ENCODE data around the gene QDPR.

The QDPR gene

DNA sequence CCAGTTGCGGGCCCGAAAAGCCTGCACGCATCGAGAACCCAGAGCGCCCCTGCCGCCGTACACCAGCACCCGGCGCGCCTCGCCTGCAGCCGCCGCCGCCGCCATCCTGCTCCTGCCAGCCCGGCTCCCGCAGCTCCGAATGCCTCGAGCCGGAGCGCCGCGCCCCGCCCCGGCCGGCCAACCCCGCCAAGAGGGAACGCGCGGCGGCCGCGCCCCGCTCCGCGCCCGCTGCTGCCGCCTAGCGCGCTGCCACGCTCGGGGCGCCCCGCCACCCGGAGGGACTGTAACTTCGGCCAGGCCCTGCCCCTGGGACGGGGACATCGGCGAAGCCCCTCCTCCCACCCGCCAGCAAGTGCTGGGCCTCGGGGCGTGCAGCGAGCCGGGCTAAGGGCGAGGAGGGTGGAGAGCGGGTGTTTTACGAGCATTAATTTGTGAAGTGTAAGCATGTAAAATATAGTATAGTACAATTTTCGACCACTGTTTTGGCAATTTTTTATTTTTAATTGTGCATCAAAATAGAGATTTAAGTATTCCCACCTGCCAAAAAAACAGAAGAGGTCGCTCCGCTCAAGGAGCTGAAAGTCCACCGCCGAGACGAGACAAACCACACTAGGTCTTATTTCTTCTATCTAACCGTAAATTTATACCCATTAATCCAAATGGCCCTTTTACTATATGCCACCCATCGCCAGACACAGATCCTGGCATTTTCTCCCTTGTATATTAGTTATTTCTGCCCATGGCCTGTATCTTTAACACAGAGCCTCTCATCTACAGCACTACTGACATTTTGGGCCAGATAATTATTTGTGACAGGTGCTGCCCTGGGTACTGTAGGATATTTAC is at the start of gene QDPR:
QDPR (minus strand) TSS at position 141 of the 846 bp plus-strand sequence; CDS start at position 105, 36 bp downstream.
- Histone ChIP-seq H3K27me3 (ENCODE audit: control insufficient read depth, insufficient read depth, low read length) (no peaks in the 10 kb centered on the region), H3K27ac (ENCODE audit: low read depth, low read length) (no peak within 1 kb of the TSS), H3K36me3 (ENCODE audit: control insufficient read depth, insufficient read depth, low read length) (no peaks in the 10 kb centered on the region), H3K9ac (ENCODE audit: low read length) (no peak within 1 kb of the TSS), H3K4me3 (ENCODE audit: low read length) (peak within 1 kb of the TSS; percentile 66), H3K4me1 (ENCODE audit: control insufficient read depth, insufficient read depth, low read length) (peaks cover 5% of the 10 kb centered on the region)

DNA sequence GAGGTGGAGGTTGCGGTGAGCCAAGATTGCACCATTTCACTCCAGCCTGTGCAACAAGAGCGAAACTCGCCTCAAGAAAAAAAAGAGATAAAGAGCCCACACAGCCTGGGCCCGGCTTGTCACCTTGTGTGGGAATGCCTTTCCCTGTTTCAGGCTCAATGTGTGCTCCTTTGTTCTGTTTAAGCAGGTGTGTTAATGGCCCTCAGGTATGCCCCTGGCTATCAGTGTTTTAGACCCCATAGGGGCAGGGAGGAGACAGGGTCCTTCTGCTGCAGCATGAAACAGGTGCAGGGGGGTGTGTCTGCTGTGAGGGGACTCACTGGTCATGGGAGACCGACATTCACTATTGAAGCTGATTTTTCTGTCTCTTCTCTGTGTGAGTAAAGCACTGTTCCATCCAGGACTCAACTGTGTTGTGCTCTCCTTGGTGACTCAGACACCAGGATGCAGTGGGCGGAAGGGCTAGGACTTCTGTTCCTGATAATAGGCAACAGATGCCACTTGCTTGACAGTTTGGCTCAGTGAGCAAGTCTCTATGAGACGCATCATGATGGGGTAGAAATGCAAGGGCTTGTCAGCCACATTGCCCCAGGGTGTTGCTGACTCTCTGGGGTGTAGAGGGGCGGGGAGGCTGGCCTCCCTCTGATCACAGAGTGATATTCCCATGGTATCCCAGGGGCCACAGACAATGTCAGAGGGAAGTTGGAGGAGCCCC is 49.5 kb upstream of the QDPR start:
- H3K27me3 ChIP-seq (ENCODE audit: control insufficient read depth, insufficient read depth, low read length) = no peaks in the 10 kb centered on the region
- no peaks in the 10 kb centered on the region for H3K4me1 ChIP-seq (ENCODE audit: control insufficient read depth, insufficient read depth, low read length)
- H3K4me3 ChIP-seq (ENCODE audit: low read length) = no peak overlapping the region
- no peak overlapping the region for H3K27ac ChIP-seq (ENCODE audit: low read depth, low read length)
- no peaks in the 10 kb centered on the region for H3K36me3 ChIP-seq (ENCODE audit: control insufficient read depth, insufficient read depth, low read length)
- H3K9ac ChIP-seq (ENCODE audit: low read length) = no peak overlapping the region

DNA sequence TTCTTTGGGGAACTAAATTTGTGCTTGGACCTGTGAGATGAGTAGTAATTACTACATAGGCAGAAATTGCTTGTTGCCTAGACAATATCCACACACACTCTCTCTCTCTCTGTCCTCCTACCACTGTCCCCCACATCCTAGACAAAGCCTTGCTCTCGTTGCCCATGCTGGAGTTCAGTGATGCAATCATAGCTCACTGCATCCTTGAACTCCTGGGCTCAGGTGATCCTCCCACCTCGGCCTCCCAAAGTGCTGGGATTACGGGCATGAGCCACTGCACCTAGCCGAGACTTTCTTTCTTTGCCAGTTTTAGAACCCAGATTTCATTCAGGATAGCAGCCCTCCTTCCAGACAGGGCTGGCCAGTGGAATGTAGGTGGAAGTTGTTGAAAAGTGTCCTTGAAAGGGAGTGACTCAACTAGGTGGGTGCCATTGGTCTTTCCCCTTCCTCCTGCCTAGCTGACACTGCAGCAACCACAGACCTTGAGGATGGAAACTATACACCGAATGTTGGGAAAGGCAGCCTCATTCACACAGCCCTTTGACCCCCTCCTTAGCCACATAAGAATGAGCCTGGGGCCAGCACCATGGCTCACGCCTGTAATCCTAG is 48.3 kb upstream of the QDPR start:
- Histone ChIP-seq H3K4me3 (ENCODE audit: low read length) (no peak overlapping the region), H3K36me3 (ENCODE audit: control insufficient read depth, insufficient read depth, low read length) (no peaks in the 10 kb centered on the region), H3K27me3 (ENCODE audit: control insufficient read depth, insufficient read depth, low read length) (no peaks in the 10 kb centered on the region), H3K27ac (ENCODE audit: low read depth, low read length) (no peak overlapping the region), H3K4me1 (ENCODE audit: control insufficient read depth, insufficient read depth, low read length) (no peaks in the 10 kb centered on the region), H3K9ac (ENCODE audit: low read length) (no peak overlapping the region)

DNA sequence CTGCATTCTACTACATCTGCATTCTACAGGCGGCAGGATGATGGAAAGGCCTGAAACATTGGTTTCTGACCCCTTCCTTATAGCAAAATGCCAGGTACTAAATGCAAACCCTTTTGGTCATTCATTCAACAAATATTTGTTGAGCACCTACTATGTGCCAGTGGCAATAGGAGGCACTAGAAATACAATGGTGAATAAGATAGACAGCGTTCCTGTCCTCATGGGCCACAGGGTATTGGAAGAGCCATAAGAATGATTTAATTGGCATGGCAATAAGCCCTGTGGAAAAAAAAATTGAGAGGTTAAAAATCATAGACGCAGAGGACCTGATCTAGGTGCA is 47.8 kb upstream of the QDPR start:
- no peaks in the 10 kb centered on the region for H3K4me1 ChIP-seq (ENCODE audit: control insufficient read depth, insufficient read depth, low read length)
- H3K27ac ChIP-seq (ENCODE audit: low read depth, low read length) = no peak overlapping the region
- no peak overlapping the region for H3K9ac ChIP-seq (ENCODE audit: low read length)
- no peaks in the 10 kb centered on the region for H3K36me3 ChIP-seq (ENCODE audit: control insufficient read depth, insufficient read depth, low read length)
- no peak overlapping the region for H3K4me3 ChIP-seq (ENCODE audit: low read length)
- H3K27me3 ChIP-seq (ENCODE audit: control insufficient read depth, insufficient read depth, low read length) = no peaks in the 10 kb centered on the region

DNA sequence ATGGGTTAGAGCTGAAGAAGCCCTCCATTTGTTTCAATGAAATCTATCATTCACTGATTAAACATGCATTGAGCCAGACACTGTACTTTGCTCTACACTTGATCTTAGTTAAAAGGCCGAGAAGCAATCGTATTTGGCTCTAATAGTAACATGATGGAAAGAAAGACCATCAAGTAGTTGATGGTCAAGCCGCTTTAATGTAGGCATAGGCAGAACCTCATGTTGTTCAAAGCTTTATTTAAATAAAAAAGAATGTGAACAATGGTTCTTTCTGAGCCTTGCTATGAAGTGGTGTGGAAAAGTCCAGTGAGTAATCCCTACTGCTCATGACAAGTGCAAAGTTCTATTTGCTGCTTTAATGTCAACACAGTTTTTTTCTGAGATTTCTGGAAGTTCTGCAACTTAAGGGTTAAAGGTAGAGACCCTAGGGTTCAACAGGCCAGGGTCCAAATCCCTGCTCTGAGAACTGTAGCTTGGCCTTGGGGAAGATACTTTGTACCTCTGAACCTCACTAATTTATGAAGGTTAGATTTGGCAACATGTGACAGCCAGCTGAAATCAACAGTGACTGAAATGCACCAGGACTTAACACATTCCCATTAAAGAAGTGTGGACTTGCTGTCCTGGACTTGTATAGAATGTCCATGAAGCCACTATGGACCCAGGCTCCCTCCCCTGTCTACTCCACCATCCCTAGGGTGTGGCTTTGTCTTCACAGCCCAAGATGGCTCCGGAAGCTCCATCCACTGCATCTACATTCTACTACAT is 47.2 kb upstream of the QDPR start:
- no peaks in the 10 kb centered on the region for H3K36me3 ChIP-seq (ENCODE audit: control insufficient read depth, insufficient read depth, low read length)
- H3K4me1 ChIP-seq (ENCODE audit: control insufficient read depth, insufficient read depth, low read length) = no peaks in the 10 kb centered on the region
- no peak overlapping the region for H3K4me3 ChIP-seq (ENCODE audit: low read length)
- no peaks in the 10 kb centered on the region for H3K27me3 ChIP-seq (ENCODE audit: control insufficient read depth, insufficient read depth, low read length)
- no peak overlapping the region for H3K27ac ChIP-seq (ENCODE audit: low read depth, low read length)
- H3K9ac ChIP-seq (ENCODE audit: low read length) = no peak overlapping the region

DNA sequence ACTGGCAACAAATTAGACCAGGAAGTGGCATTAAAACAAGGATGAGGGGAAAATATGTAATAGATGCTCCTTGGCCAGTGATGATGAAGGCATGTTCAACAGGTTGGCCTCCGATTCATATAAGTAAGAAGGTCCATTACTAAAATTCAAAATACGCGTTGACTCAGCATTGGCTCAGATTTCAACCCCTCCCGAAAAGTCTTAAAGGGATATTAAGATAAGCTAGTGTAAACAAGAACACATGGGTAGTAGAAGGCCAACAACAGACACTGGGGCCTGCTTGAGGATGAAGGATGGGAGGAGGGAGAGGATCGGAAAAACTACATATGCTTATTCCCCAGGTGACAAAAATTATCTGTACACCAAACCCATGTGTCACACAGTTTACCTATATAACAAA is 46.0 kb upstream of the QDPR start:
- Histone ChIP-seq H3K4me3 (ENCODE audit: low read length) (no peak overlapping the region), H3K9ac (ENCODE audit: low read length) (no peak overlapping the region), H3K27me3 (ENCODE audit: control insufficient read depth, insufficient read depth, low read length) (no peaks in the 10 kb centered on the region), H3K27ac (ENCODE audit: low read depth, low read length) (no peak overlapping the region), H3K4me1 (ENCODE audit: control insufficient read depth, insufficient read depth, low read length) (no peaks in the 10 kb centered on the region), H3K36me3 (ENCODE audit: control insufficient read depth, insufficient read depth, low read length) (no peaks in the 10 kb centered on the region)

DNA sequence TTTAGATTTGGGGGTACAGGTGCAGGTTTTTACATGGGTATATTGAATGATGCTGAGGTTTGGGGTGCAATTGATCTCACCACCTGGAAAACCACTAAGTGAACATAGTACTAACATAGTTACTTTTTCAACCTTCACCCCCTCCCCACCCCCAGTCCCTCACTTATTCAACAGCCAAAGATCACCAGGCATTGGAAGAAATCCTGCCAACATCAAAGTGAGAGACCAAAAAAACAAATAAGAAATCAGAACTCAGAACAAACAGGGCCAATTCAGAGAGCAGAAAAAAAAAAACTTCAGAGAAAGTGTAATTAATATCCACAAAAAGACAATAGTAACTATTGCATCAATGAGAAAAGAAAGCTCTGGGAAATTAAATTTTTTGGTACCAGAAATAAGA is 44.6 kb upstream of the QDPR start:
- Histone ChIP-seq H3K27me3 (ENCODE audit: control insufficient read depth, insufficient read depth, low read length) (no peaks in the 10 kb centered on the region), H3K4me1 (ENCODE audit: control insufficient read depth, insufficient read depth, low read length) (no peaks in the 10 kb centered on the region), H3K27ac (ENCODE audit: low read depth, low read length) (no peak overlapping the region), H3K4me3 (ENCODE audit: low read length) (no peak overlapping the region), H3K36me3 (ENCODE audit: control insufficient read depth, insufficient read depth, low read length) (no peaks in the 10 kb centered on the region), H3K9ac (ENCODE audit: low read length) (no peak overlapping the region)

DNA sequence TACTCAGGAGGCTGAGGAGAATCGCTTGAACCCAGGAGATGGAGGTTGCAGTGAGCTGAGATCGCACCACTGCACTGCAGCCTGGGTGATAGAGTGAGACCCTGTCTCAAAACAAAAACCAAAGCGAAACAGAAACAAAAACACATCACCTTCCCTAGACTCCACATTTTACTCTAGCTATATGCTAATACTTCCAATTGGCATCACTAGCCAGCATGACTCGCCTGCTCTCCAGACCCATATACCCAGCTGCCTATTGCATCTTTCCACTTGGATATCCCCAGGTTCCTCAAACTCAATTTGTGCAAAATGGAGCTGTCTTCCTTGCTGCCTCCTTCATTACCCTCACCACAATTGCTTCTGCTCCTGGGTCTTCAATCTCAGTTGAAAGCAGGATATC is 42.7 kb upstream of the QDPR start:
- H3K36me3 ChIP-seq (ENCODE audit: control insufficient read depth, insufficient read depth, low read length) = no peaks in the 10 kb centered on the region
- no peaks in the 10 kb centered on the region for H3K4me1 ChIP-seq (ENCODE audit: control insufficient read depth, insufficient read depth, low read length)
- no peak overlapping the region for H3K9ac ChIP-seq (ENCODE audit: low read length)
- H3K4me3 ChIP-seq (ENCODE audit: low read length) = no peak overlapping the region
- H3K27me3 ChIP-seq (ENCODE audit: control insufficient read depth, insufficient read depth, low read length) = no peaks in the 10 kb centered on the region
- no peak overlapping the region for H3K27ac ChIP-seq (ENCODE audit: low read depth, low read length)

DNA sequence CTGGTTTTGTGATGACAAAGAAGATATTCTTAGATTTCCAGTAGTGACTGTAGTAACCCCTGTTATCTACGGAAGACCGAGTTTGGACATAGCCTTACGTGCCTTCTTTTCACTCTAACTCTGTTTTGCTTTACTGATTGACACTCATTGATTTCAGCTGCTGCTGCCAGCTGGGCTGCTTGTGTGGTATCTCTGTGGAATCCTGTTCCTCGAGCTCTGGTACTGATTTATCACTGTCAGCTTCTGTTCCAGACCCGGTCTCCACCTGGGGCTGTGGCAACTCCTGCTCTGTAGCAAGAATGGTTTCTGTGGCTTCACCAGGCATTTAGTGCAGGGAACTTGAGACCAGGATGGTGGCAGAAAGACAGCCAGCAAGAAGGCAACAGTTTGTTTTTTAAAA is 40.5 kb upstream of the QDPR start:
- H3K36me3 ChIP-seq (ENCODE audit: control insufficient read depth, insufficient read depth, low read length) = no peaks in the 10 kb centered on the region
- H3K27ac ChIP-seq (ENCODE audit: low read depth, low read length) = no peak overlapping the region
- no peak overlapping the region for H3K4me3 ChIP-seq (ENCODE audit: low read length)
- no peaks in the 10 kb centered on the region for H3K4me1 ChIP-seq (ENCODE audit: control insufficient read depth, insufficient read depth, low read length)
- no peak overlapping the region for H3K9ac ChIP-seq (ENCODE audit: low read length)
- H3K27me3 ChIP-seq (ENCODE audit: control insufficient read depth, insufficient read depth, low read length) = no peaks in the 10 kb centered on the region

DNA sequence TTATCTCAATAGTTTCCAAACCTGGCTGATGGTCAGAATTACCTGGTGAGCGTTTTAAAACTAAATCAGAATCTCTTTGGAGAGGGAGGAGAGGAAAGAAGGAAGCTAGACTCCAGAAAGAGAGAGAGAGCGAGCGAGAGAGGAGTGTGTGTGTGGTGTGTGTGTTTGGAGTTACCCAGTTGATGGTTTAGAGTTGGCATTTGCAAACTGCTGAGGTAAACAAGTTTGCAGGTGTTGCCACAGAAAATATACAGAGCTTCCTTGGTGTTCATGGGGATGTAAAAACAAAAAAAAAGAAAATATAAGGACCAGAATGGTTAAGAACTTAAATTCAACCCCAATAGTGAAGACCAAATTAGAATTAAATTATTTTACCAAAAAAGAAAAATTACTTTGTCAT is 38.7 kb upstream of the QDPR start:
- Histone ChIP-seq H3K27me3 (ENCODE audit: control insufficient read depth, insufficient read depth, low read length) (no peaks in the 10 kb centered on the region), H3K4me1 (ENCODE audit: control insufficient read depth, insufficient read depth, low read length) (no peaks in the 10 kb centered on the region), H3K36me3 (ENCODE audit: control insufficient read depth, insufficient read depth, low read length) (no peaks in the 10 kb centered on the region), H3K9ac (ENCODE audit: low read length) (no peak overlapping the region), H3K27ac (ENCODE audit: low read depth, low read length) (no peak overlapping the region), H3K4me3 (ENCODE audit: low read length) (no peak overlapping the region)

DNA sequence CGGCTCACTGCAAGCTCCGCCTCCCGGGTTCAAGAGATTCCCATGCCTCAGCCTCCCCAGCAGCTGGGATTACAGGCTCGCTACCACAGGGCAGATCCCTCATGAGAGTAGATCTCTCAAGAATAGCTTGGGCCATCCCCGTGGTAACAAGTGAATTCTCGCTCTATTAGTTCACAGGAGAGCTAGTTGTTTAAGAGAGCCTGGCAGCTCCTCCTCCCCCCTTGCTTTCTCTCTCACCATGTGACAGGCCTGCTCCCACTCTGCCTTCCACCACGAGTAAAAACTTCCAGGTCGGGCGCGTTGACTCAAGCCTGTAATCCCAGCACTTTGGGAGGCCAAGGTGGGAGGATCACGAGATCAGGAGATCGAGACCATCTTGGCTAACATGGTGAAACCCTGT is 34.8 kb upstream of the QDPR start:
- Histone ChIP-seq H3K27ac (ENCODE audit: low read depth, low read length) (no peak overlapping the region), H3K9ac (ENCODE audit: low read length) (no peak overlapping the region), H3K4me1 (ENCODE audit: control insufficient read depth, insufficient read depth, low read length) (no peaks in the 10 kb centered on the region), H3K4me3 (ENCODE audit: low read length) (no peak overlapping the region), H3K36me3 (ENCODE audit: control insufficient read depth, insufficient read depth, low read length) (no peaks in the 10 kb centered on the region), H3K27me3 (ENCODE audit: control insufficient read depth, insufficient read depth, low read length) (no peaks in the 10 kb centered on the region)

DNA sequence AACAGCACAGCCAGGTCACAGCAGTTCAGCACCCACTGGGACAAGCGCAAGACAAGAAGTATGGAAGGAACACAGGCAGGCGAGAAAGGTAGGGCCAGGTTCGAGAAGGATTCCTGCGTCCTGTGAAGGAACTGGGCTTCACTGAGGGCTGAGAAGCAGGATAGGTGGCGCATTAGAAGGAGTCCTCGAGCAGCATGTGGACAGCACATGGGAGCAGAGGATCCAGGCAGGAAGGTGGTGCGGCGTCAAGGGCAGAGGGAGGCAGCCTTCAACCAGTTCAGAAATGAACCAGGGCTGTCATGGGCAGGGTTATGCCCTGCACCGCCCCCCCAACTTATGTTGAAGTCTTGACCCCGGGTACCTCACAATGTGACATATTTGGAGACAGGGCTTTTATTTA is 34.3 kb upstream of the QDPR start:
- H3K36me3 ChIP-seq (ENCODE audit: control insufficient read depth, insufficient read depth, low read length) = no peaks in the 10 kb centered on the region
- H3K27ac ChIP-seq (ENCODE audit: low read depth, low read length) = no peak overlapping the region
- H3K9ac ChIP-seq (ENCODE audit: low read length) = no peak overlapping the region
- no peak overlapping the region for H3K4me3 ChIP-seq (ENCODE audit: low read length)
- no peaks in the 10 kb centered on the region for H3K27me3 ChIP-seq (ENCODE audit: control insufficient read depth, insufficient read depth, low read length)
- H3K4me1 ChIP-seq (ENCODE audit: control insufficient read depth, insufficient read depth, low read length) = no peaks in the 10 kb centered on the region

All from rectal smooth muscle tissue (tissue), 1 donor.